CD14-positive monocyte (primary cell): ENCODE results near the gene MYO19. TPM values are rescaled to one million over a fixed set of nuclear protein-coding genes. Genes with fewer than 3 reads are reported as not detected.
A peak's percentile ranks its signal among the peaks of the same experiment; 100 is the strongest.

Experiments used
- DNase-seq, 3 donors: peaks; one replicate each; pipeline ENCODE4 v3.0.0-alpha.2; 2011 to 2022
- H2AFZ ChIP-seq: 2 replicates; pipeline ENCODE4 v1.6.0; 2012; ENCODE audit warnings: mild to moderate bottlenecking, low read depth, low read length, inconsistent platforms; ENCODE audit not compliant: insufficient read depth, poor library complexity, severe bottlenecking
- H3K27ac ChIP-seq, 2 donors: 1 replicate in 1 of 2; 2 replicates in 1 of 2; pipeline ENCODE4 v1.5.1; 2012 to 2013; ENCODE audit warnings: low read length in 2 of 2, control low read depth in 1 of 2, inconsistent platforms in 1 of 2, low read depth in 1 of 2, mild to moderate bottlenecking in 1 of 2
- H3K27me3 ChIP-seq, 2 donors: one replicate each; pipeline versions ENCODE4 v1.6.0 to v1.6.1; 2011 to 2013; ENCODE audit warnings: low read length in 2 of 2; ENCODE audit not compliant: control insufficient read depth in 2 of 2, insufficient read depth in 2 of 2
- H3K36me3 ChIP-seq, 2 donors: replicated peaks in 1 of 2; 1 replicate in 1 of 2; 2 replicates in 1 of 2; pipeline versions ENCODE4 v1.5.1 to v1.6.1; 2012 to 2013; ENCODE audit warnings: low read length in 2 of 2, control low read depth in 1 of 2, inconsistent platforms in 1 of 2, mild to moderate bottlenecking in 1 of 2; ENCODE audit not compliant: insufficient read depth in 2 of 2, control insufficient read depth in 1 of 2
- H3K4me1 ChIP-seq, 2 donors: 1 replicate in 1 of 2; 2 replicates in 1 of 2; pipeline versions ENCODE4 v1.5.1 to v1.6.1; 2012 to 2013; ENCODE audit warnings: low read length in 2 of 2, control low read depth in 1 of 2, inconsistent platforms in 1 of 2, mild to moderate bottlenecking in 1 of 2, moderate library complexity in 1 of 2; ENCODE audit not compliant: insufficient read depth in 2 of 2, control insufficient read depth in 1 of 2
- H3K4me2 ChIP-seq: replicated peaks from 2 replicates; pipeline ENCODE3; 2012; ENCODE audit warnings: low read length, moderate library complexity, mild to moderate bottlenecking; ENCODE audit not compliant: poor library complexity, severe bottlenecking; ENCODE audit errors: extremely low read depth
- H3K4me3 ChIP-seq, 3 experiments: fragments of 200-600 bp in 1 of 3; sonication (generic) in 1 of 3; replicated peaks in 1 of 3; 1 replicate in 2 of 3; 2 replicates in 1 of 3; pipeline ENCODE4 v1.5.1; 2011 to 2013; ENCODE audit warnings: low read length in 3 of 3, mild to moderate bottlenecking in 3 of 3, control low read depth in 2 of 3, low read depth in 2 of 3, inconsistent platforms in 1 of 3, moderate library complexity in 1 of 3
- H3K79me2 ChIP-seq: 2 replicates; pipeline ENCODE4 v1.6.0; 2012; ENCODE audit warnings: mild to moderate bottlenecking, control low read depth, inconsistent platforms, low read length, moderate library complexity; ENCODE audit not compliant: insufficient read depth
- H3K9ac ChIP-seq: 2 replicates; pipeline ENCODE4 v1.6.0; 2017; ENCODE audit warnings: low read length, mild to moderate bottlenecking; ENCODE audit not compliant: insufficient read depth, poor library complexity, severe bottlenecking
- H3K9me3 ChIP-seq, 2 donors: replicated peaks in 1 of 2; 1 replicate in 1 of 2; 2 replicates in 1 of 2; pipeline versions ENCODE4 v1.5.1 to v1.6.1; 2012 to 2013; ENCODE audit warnings: low read length in 2 of 2, control low read depth in 1 of 2; ENCODE audit not compliant: control insufficient read depth in 1 of 2, insufficient read depth in 1 of 2
- H4K20me1 ChIP-seq: 2 replicates; pipeline ENCODE4 v1.6.0; 2012; ENCODE audit warnings: mild to moderate bottlenecking, low read length, control low read depth, moderate library complexity; ENCODE audit not compliant: insufficient read depth
- H3K27ac Mint-ChIP-seq, 7 donors: one replicate each; pipeline ENCODE4 v1.8.0; 2020; ENCODE audit warnings: mild to moderate bottlenecking in 7 of 7, mixed read lengths in 7 of 7, moderate library complexity in 6 of 7, inconsistent platforms in 2 of 7
- H3K27me3 Mint-ChIP-seq, 3 donors: one replicate each; pipeline ENCODE4 v1.8.0; 2021 to 2022; ENCODE audit warnings: low read depth in 3 of 3, mild to moderate bottlenecking in 3 of 3, mixed read lengths in 3 of 3, moderate library complexity in 3 of 3, inconsistent platforms in 1 of 3
- H3K36me3 Mint-ChIP-seq, 2 donors: one replicate each; pipeline ENCODE4 v1.8.0; 2020; ENCODE audit warnings: mixed read lengths in 2 of 2, inconsistent platforms in 1 of 2, mild to moderate bottlenecking in 1 of 2
- H3K4me1 Mint-ChIP-seq: one replicate; pipeline ENCODE4 v1.8.0; 2020; ENCODE audit warnings: mild to moderate bottlenecking, mixed read lengths
- H3K4me3 Mint-ChIP-seq, 2 donors: one replicate each; pipeline ENCODE4 v1.8.0; 2020; ENCODE audit warnings: mild to moderate bottlenecking in 2 of 2, mixed read lengths in 2 of 2, moderate library complexity in 1 of 2
- H3K9me3 Mint-ChIP-seq, 7 donors: one replicate each; pipeline ENCODE4 v1.8.0; 2020 to 2022; ENCODE audit warnings: mixed read lengths in 7 of 7, mild to moderate bottlenecking in 6 of 7, moderate library complexity in 6 of 7, inconsistent platforms in 2 of 7
- WGBS: methylation state at CpG from one replicate; pipeline ENCODE4 v1.1.5; 2013; ENCODE audit warnings: missing lambda C conversion rate; ENCODE audit not compliant: insufficient coverage; 5-methylcytosine and 5-hydroxymethylcytosine counted together
- intact Hi-C, 2 donors: fragments of 100-400 bp; cut with micrococcal nuclease; formaldehyde crosslinking; loops; one replicate each; pipeline versions ENCODE4 v1.15.0 to v1.15.1; 2023
- polyA plus RNA-seq, 3 donors: library from polyadenylated mRNA; depleted of rRNA in 1 of 3; unstranded in 2 of 3; stranded (reverse) in 1 of 3; fragments of 300-500 nt in 2 of 3; fragments of >200 nt in 1 of 3; fragmentation: Illumina TruSeq in 2 of 3; gene quantifications; 1 replicate in 2 of 3; 2 replicates in 1 of 3; pipeline ENCODE4 v1.2.3, GENCODE V29; 2012 to 2021
- TF ChIP-seq, protein P1 (sequence below): fragments of 200-600 bp; IDR thresholded peaks from one replicate; pipeline ENCODE4 v1.8.0; 2022; ENCODE audit warnings: antibody characterized with exemption, mild to moderate bottlenecking

Gene MYO19
- polyA plus RNA-seq, 3 donors, result 1.2 to 51.3 (median 1.9) TPM

DNA sequence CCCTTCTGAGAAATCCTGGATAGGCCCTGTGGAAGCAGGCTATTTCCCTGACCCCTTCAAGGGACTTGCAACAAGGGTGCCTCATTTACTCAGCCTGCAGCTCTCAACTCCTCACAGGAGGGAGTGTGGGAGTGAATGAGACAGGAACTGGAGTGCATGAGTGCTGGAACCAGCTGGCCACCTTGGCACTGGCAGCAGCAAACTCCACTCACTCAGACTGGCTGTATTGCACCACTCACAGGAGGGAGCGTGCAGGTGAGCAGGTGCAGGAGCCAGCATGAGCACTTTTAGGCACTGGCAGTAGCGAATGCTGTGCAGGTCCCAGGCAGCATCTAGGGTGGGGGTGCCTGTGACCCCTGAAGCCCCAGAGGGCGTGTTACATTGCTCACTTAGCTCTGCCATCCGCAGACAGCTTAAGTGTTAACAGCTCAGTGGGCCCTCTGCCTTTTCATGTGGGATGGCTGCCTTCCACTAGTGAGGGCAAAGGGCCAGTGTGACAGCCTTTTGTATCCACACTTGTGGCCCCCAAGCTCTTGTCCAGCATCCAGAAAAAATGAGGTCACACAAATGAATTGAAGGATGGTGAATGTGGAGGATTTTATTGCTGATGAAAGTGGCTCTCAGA is 59.2 kb downstream of the MYO19 start:
- Histone ChIP-seq H3K4me2 (no peak overlapping the region), H3K79me2 (no peaks in the 10 kb centered on the region), H2AFZ (no peak overlapping the region), H3K9ac (peak overlapping the region; percentile 1), H3K4me3 (no peak overlapping the region), H3K4me1 (no peaks in the 10 kb centered on the region), H3K36me3 (no peaks in the 10 kb centered on the region), H3K9me3 (no peaks in the 10 kb centered on the region), H3K27ac (no peak overlapping the region), H3K27me3 (peaks cover 0 to 2% of the 10 kb centered on the region in 2 donors), H4K20me1 (no peaks in the 10 kb centered on the region)
- Mint-ChIP-seq H3K36me3 (no peaks in the 10 kb centered on the region), H3K27ac (no peak overlapping the region), H3K27me3 (peaks cover 20 to 38% (median 28%) of the 10 kb centered on the region in 3 donors), H3K9me3 (peaks cover 0 to 1% (median 0%) of the 10 kb centered on the region in 7 donors), H3K4me3 (no peak overlapping the region), H3K4me1 (no peaks in the 10 kb centered on the region)
- DNase-seq, result no peak
- WGBS, result 83% methylated on average over 4 of the region's 4 CpGs
- intact Hi-C loops, result loop anchor here in 1 of 2 donors (5.0 kb wide), 1 partner anchor 503 kb away; no protein-coding TSS in a partner anchor
- TF ChIP-seq, protein P1, sequence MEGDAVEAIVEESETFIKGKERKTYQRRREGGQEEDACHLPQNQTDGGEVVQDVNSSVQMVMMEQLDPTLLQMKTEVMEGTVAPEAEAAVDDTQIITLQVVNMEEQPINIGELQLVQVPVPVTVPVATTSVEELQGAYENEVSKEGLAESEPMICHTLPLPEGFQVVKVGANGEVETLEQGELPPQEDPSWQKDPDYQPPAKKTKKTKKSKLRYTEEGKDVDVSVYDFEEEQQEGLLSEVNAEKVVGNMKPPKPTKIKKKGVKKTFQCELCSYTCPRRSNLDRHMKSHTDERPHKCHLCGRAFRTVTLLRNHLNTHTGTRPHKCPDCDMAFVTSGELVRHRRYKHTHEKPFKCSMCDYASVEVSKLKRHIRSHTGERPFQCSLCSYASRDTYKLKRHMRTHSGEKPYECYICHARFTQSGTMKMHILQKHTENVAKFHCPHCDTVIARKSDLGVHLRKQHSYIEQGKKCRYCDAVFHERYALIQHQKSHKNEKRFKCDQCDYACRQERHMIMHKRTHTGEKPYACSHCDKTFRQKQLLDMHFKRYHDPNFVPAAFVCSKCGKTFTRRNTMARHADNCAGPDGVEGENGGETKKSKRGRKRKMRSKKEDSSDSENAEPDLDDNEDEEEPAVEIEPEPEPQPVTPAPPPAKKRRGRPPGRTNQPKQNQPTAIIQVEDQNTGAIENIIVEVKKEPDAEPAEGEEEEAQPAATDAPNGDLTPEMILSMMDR, result no peak

DNA sequence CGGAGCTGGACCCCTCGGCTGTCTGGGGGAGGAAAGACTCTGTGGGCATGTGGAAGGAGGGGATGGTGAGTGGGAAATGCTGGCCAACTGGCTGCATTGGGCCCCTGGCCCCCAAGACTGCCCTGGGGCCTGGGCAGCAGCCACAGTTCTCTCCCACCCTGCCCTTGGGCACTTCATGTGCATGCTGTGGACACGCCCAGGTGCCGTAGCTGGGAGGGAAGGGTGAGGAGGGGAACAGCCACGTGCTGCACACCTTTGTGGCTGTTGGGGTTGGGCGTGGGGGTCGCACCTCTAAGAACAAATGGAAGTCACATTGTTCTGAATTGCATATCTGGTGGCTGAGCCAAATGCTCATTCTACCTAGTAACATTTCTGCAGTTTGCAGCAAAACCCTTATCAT is 60.1 kb downstream of the MYO19 start:
- WGBS, result 71% methylated on average over 3 of the region's 7 CpGs
- Mint-ChIP-seq H3K4me3 (no peak overlapping the region), H3K36me3 (no peaks in the 10 kb centered on the region)

More for the DNA sequence above, 60.1 kb downstream of the MYO19 start:
- Histone ChIP-seq H3K27ac (no peak overlapping the region), H3K9me3 (no peaks in the 10 kb centered on the region), H3K4me3 (no peak overlapping the region), H2AFZ (no peak overlapping the region), H4K20me1 (no peaks in the 10 kb centered on the region), H3K4me1 (no peaks in the 10 kb centered on the region), H3K27me3 (no peaks in the 10 kb centered on the region), H3K9ac (no peak overlapping the region), H3K79me2 (no peaks in the 10 kb centered on the region), H3K4me2 (no peak overlapping the region), H3K36me3 (no peaks in the 10 kb centered on the region)
- intact Hi-C loops, result no loop called here
- no peak for DNase-seq
- H3K9me3 Mint-ChIP-seq, result peaks cover 0 to 1% (median 0%) of the 10 kb centered on the region in 7 donors
- H3K27me3 Mint-ChIP-seq, result peaks cover 17 to 37% (median 27%) of the 10 kb centered on the region in 3 donors
- H3K27ac Mint-ChIP-seq, result no peak overlapping the region
- TF ChIP-seq, protein P1, result no peak
- no peaks in the 10 kb centered on the region for H3K4me1 Mint-ChIP-seq
